ENCODE data around the gene ATG2A.

DNA sequence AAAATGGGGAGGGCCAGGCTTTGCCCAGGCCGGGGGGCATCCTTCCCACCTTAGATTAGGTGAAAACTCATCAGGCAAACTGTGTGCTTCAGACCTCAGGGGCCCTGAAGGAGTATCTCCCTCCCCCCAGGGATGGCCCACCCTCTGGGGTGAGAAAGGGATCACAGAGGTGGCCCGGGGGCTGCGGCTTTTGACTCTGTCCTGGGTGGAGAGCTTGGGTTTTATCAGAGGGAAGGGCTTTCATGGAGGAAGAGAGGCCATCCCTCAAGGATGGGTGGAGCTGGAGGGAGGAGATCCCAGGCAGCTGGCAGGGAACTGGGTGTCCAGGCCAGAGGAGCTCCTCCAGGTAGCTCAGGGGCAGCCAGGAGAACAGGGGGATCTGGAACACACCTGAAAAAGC is 4.4 kb upstream of the ATG2A start:
- TF ChIP-seq, protein P1, sequence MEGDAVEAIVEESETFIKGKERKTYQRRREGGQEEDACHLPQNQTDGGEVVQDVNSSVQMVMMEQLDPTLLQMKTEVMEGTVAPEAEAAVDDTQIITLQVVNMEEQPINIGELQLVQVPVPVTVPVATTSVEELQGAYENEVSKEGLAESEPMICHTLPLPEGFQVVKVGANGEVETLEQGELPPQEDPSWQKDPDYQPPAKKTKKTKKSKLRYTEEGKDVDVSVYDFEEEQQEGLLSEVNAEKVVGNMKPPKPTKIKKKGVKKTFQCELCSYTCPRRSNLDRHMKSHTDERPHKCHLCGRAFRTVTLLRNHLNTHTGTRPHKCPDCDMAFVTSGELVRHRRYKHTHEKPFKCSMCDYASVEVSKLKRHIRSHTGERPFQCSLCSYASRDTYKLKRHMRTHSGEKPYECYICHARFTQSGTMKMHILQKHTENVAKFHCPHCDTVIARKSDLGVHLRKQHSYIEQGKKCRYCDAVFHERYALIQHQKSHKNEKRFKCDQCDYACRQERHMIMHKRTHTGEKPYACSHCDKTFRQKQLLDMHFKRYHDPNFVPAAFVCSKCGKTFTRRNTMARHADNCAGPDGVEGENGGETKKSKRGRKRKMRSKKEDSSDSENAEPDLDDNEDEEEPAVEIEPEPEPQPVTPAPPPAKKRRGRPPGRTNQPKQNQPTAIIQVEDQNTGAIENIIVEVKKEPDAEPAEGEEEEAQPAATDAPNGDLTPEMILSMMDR (optimal IDR thresholded peaks at IDR 0.05 in 1 of 3, IDR thresholded peaks at IDR 0.05 in 1 of 3, conservative IDR thresholded peaks at IDR 0.05 in 1 of 3; ENCODE audit: extremely low read depth in 1 of 3, insufficient read depth in 2 of 3, low read length in 3 of 3): no peak
- no peak for TF ChIP-seq EZH2 (IDR thresholded peaks at IDR 0.05; ENCODE audit: low read length)

Data from keratinocyte (primary cell).